GM12878 (cell line): ENCODE data around the gene TPH2. TPM values are rescaled to one million over a fixed set of nuclear protein-coding genes. Genes with fewer than 3 reads are reported as not detected.

Source experiments
- ATAC-seq: fragments of 200-7000 bp; cut with Tn5 transposase; 3 replicates; pipeline ENCODE4 v1.9.1; 2020; ENCODE audit warnings: mild to moderate bottlenecking, moderate library complexity
- BruUV-seq: library from RNA; stranded (reverse); fragments of 400-500 nt; replicated peaks from 2 replicates; lab custom pipeline; 2021; lab: Mats Ljungman, UMichigan
- CTCF ChIA-PET: fragments of 300-600 bp; sonication (Branson Sonifier 250); formaldehyde crosslinking; extraction: SDS; loops from one replicate; lab custom pipeline; 2021; ENCODE audit warnings: inconsistent platforms; lab: Yijun Ruan, JAX
- POLR2A ChIA-PET: fragments of 350-600 bp; formaldehyde crosslinking; extraction: SDS; loops from one replicate; lab custom pipeline; 2021; ENCODE audit warnings: inconsistent platforms; lab: Charles Lee
- RAD21 ChIA-PET: fragments of 300-600 bp; sonication (Branson Sonifier 250); formaldehyde crosslinking; loops from one replicate; lab custom pipeline; 2023; ENCODE audit warnings: antibody characterized with exemption; ENCODE audit not compliant: unreplicated experiment; lab: Charles Lee
- SMC1A ChIA-PET: fragments of 300-600 bp; sonication (Branson Sonifier 250); formaldehyde crosslinking; loops from one replicate; lab custom pipeline; 2023; ENCODE audit not compliant: unreplicated experiment, uncharacterized antibody; lab: Charles Lee
- DNase-seq: peaks from one replicate; pipeline ENCODE4 v3.0.0-alpha.2; 2011; ENCODE audit warnings: low read depth, low spot score
- FAIRE-seq: peaks from 3 replicates; lab custom pipeline; 2011; peaks lifted over from hg19 to GRCh38; lab: Jason Lieb, UNC
- H2AFZ ChIP-seq: 2 replicates; pipeline ENCODE4 v1.6.0; 2011; ENCODE audit warnings: low read depth, low read length, control low read depth; ENCODE audit not compliant: control insufficient read depth
- H3K27ac ChIP-seq: 2 replicates; pipeline ENCODE4 v1.5.1; 2011; ENCODE audit warnings: control low read depth; ENCODE audit not compliant: control insufficient read depth, insufficient read depth
- H3K27me3 ChIP-seq, 2 experiments: replicated peaks in 1 of 2; 2 replicates each; pipeline versions ENCODE4 v1.6.0 to v1.6.1; 2011; ENCODE audit warnings: low read length in 1 of 2; ENCODE audit not compliant: control insufficient read depth in 2 of 2, insufficient read depth in 2 of 2
- H3K36me3 ChIP-seq, 2 experiments: 2 replicates each; pipeline ENCODE4 v1.5.1; 2011; ENCODE audit warnings: low read length in 1 of 2; ENCODE audit not compliant: control insufficient read depth in 2 of 2, insufficient read depth in 2 of 2
- H3K4me1 ChIP-seq: 2 replicates; pipeline ENCODE4 v1.6.1; 2011; ENCODE audit warnings: mild to moderate bottlenecking, low read length, moderate library complexity, mixed read lengths; ENCODE audit not compliant: control insufficient read depth, insufficient read depth
- H3K4me2 ChIP-seq: 2 replicates; pipeline ENCODE4 v1.6.0; 2011; ENCODE audit warnings: control low read depth; ENCODE audit not compliant: control insufficient read depth, insufficient read depth
- H3K4me3 ChIP-seq: fragments of 200-600 bp; sonication (generic); 2 replicates; pipeline ENCODE4 v1.5.1; 2016
- H3K79me2 ChIP-seq: 2 replicates; pipeline ENCODE4 v1.6.0; 2011; ENCODE audit warnings: low read length; ENCODE audit not compliant: control insufficient read depth, insufficient read depth
- H3K9ac ChIP-seq: 2 replicates; pipeline ENCODE4 v1.8.0; 2011; ENCODE audit warnings: low read length, control low read depth, mixed read lengths; ENCODE audit not compliant: control insufficient read depth, insufficient read depth
- H3K9me3 ChIP-seq: replicated peaks from 3 replicates; pipeline ENCODE4 v1.5.1; 2011; ENCODE audit warnings: mild to moderate bottlenecking, low read length; ENCODE audit not compliant: control insufficient read depth, insufficient read depth
- H4K20me1 ChIP-seq: 2 replicates; pipeline ENCODE4 v1.6.0; 2011; ENCODE audit not compliant: control insufficient read depth, insufficient read depth
- ATF7 ChIP-seq: fragments of 450-650 bp; IDR thresholded peaks from 2 replicates; pipeline ENCODE4 v1.6.1; 2016; ENCODE audit warnings: low read depth, mild to moderate bottlenecking
- FOXK2 ChIP-seq: fragments of 450-650 bp; IDR thresholded peaks from 2 replicates; pipeline ENCODE4 v1.6.1; 2017; ENCODE audit warnings: mild to moderate bottlenecking, moderate library complexity
- HDGF ChIP-seq: fragments of 450-650 bp; IDR thresholded peaks from 2 replicates; pipeline ENCODE4 v1.6.1; 2016; ENCODE audit warnings: antibody characterized with exemption
- PML ChIP-seq: IDR thresholded peaks from 2 replicates; pipeline ENCODE4 v1.6.1; 2012; ENCODE audit warnings: low read length, inconsistent platforms
- RCOR1 ChIP-seq: conservative IDR thresholded peaks from 2 replicates; pipeline ENCODE4 v1.6.1; 2012; ENCODE audit warnings: low read depth, low read length, improper control_type of control experiment
- SMAD5 ChIP-seq: IDR thresholded peaks from 2 replicates; pipeline ENCODE4 v1.6.1; 2016; ENCODE audit warnings: antibody characterized with exemption, low read depth
- STAT3 ChIP-seq: IDR thresholded peaks from 2 replicates; pipeline ENCODE4 v1.6.1; 2011; ENCODE audit warnings: low read depth, low read length, improper control_type of control experiment
- YBX1 ChIP-seq: fragments of 450-650 bp; IDR thresholded peaks from 2 replicates; pipeline ENCODE4 v1.6.1; 2016; ENCODE audit warnings: antibody characterized with exemption
- WGBS: methylation state at CpG from one replicate; pipeline ENCODE4 v1.1.6; 2016; ENCODE audit warnings: low lambda C conversion rate; ENCODE audit not compliant: insufficient replicate concordance, insufficient coverage; ENCODE audit errors: missing lambda C conversion rate; 5-methylcytosine and 5-hydroxymethylcytosine counted together
- in situ Hi-C: fragments of 300-500 bp; cut with MboI; formaldehyde crosslinking; loops from 9 replicates; pipeline ENCODE4 v1.14.3; 2018; ENCODE audit warnings: mixed read lengths
- intact Hi-C: fragments of 100-400 bp; cut with micrococcal nuclease; formaldehyde crosslinking; loops from one replicate; pipeline ENCODE4 v1.14.2; 2022; ENCODE audit not compliant: unreplicated experiment
- polyA plus RNA-seq, 11 experiments: library from polyadenylated mRNA; depleted of rRNA in 4 of 11; unstranded in 6 of 11; stranded (reverse) in 5 of 11; fragments of >200 nt; fragmentation: Nextera tagmentation in 4 of 11; fragmentation: Illumina TruSeq in 1 of 11; extraction: Ambion mirVana in 4 of 11; extraction: Trizol in 1 of 11; gene quantifications; 1 replicate in 1 of 11; 2 replicates in 10 of 11; pipeline versions ENCODE4 v1.2.1 to v1.2.3, GENCODE V29; 2011 to 2016; ENCODE audit warnings: inconsistent platforms in 2 of 11, missing spikeins in 2 of 11, low read depth in 1 of 11
- total RNA-seq, 4 experiments: library from RNA; depleted of rRNA in 3 of 4; stranded (reverse); fragments of >200 nt in 3 of 4; fragmentation: Illumina TruSeq in 1 of 4; extraction: Trizol in 1 of 4; gene quantifications; 2 replicates each; pipeline versions ENCODE4 v1.2.1 to v1.2.3, GENCODE V29; 2013 to 2021
- TF ChIP-seq, protein P1 (sequence below): fragments of 450-650 bp; IDR thresholded peaks from 2 replicates; pipeline ENCODE4 v1.6.1; 2017; ENCODE audit warnings: mild to moderate bottlenecking, moderate library complexity

Gene TPH2
- total and polyA plus RNA-seq, 10 of the 15 experiments (the other 5 are each of a cell fraction or from before 2014, with no cell fraction given) = not detected

DNA sequence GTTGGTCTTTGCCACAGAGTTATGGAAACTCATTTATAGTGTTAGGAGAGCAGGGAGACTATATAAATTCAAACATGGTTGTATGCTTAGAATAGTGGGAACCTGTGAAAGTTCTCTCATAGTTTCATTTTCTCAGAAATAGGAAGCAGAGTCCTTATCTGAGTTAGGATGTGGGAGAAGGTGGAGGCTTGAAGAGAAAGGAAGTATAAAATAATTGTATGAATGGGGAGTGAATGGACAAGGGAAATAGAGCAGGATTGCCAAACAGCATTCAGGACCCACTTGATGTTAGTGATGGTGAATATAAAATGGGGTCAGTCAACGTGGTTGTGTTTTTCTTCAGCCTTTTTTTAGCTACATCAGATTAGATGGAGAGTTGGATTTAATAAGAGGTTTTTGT, 34.0 kb upstream of the TPH2 start:
- CTCF ChIA-PET = no interaction called here
- H3K79me2 ChIP-seq = no peaks in the 10 kb centered on the region
- ATAC-seq (no peak), FAIRE-seq (no peak)
- no peak overlapping the region for H2AFZ ChIP-seq
- no peak overlapping the region for H3K4me3 ChIP-seq
- H3K27me3 ChIP-seq = no peaks in the 10 kb centered on the region
- H3K27ac ChIP-seq = no peak overlapping the region
- intact Hi-C loops = no loop called here
- RAD21 ChIA-PET = no interaction called here
- H3K36me3 ChIP-seq = peaks cover 0 to 4% of the 10 kb centered on the region in 2 experiments; a peak in 2 of 4 replicates
- no peaks in the 10 kb centered on the region for H4K20me1 ChIP-seq
- no peak overlapping the region for H3K9ac ChIP-seq
- no peaks in the 10 kb centered on the region for H3K9me3 ChIP-seq
- WGBS = 46% methylated on average over 1 of the region's 1 CpG
- TF ChIP-seq HDGF = no peak
- TF ChIP-seq FOXK2 = no peak
- no peak for TF ChIP-seq PML
- TF ChIP-seq RCOR1 = no peak
- no peak for TF ChIP-seq STAT3
- TF ChIP-seq ATF7 = no peak
- no peak for TF ChIP-seq SMAD5
- no peak for TF ChIP-seq YBX1
- TF ChIP-seq, protein P1, sequence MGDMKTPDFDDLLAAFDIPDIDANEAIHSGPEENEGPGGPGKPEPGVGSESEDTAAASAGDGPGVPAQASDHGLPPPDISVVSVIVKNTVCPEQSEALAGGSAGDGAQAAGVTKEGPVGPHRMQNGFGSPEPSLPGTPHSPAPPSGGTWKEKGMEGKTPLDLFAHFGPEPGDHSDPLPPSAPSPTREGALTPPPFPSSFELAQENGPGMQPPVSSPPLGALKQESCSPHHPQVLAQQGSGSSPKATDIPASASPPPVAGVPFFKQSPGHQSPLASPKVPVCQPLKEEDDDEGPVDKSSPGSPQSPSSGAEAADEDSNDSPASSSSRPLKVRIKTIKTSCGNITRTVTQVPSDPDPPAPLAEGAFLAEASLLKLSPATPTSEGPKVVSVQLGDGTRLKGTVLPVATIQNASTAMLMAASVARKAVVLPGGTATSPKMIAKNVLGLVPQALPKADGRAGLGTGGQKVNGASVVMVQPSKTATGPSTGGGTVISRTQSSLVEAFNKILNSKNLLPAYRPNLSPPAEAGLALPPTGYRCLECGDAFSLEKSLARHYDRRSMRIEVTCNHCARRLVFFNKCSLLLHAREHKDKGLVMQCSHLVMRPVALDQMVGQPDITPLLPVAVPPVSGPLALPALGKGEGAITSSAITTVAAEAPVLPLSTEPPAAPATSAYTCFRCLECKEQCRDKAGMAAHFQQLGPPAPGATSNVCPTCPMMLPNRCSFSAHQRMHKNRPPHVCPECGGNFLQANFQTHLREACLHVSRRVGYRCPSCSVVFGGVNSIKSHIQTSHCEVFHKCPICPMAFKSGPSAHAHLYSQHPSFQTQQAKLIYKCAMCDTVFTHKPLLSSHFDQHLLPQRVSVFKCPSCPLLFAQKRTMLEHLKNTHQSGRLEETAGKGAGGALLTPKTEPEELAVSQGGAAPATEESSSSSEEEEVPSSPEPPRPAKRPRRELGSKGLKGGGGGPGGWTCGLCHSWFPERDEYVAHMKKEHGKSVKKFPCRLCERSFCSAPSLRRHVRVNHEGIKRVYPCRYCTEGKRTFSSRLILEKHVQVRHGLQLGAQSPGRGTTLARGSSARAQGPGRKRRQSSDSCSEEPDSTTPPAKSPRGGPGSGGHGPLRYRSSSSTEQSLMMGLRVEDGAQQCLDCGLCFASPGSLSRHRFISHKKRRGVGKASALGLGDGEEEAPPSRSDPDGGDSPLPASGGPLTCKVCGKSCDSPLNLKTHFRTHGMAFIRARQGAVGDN = no peak
- TF ChIP-seq, all 136 proteins: peak for 0
- no peak for DNase-seq
- in situ Hi-C loops = no loop called here
- SMC1A ChIA-PET = no interaction called here
- no peaks in the 10 kb centered on the region for H3K4me1 ChIP-seq
- H3K4me2 ChIP-seq = no peak overlapping the region
- POLR2A ChIA-PET = no interaction called here
- BruUV-seq = no TSS peak
